Large intestine (tissue), 3 donors: ENCODE results near the gene CNTN4. TPM values are rescaled to one million over a fixed set of nuclear protein-coding genes. Genes with fewer than 3 reads are reported as not detected.

ENCODE experiments used
- DNase-seq, 2 donors: peaks; one replicate each; pipeline versions ENCODE4 v3.0.0 to v3.0.0-alpha.2; 2013
- H3K27ac ChIP-seq: one replicate; pipeline ENCODE4 v1.5.1; 2013; ENCODE audit warnings: low read length
- H3K27me3 ChIP-seq: 2 replicates; pipeline ENCODE4 v1.6.1; 2013; ENCODE audit warnings: low read length; ENCODE audit not compliant: control insufficient read depth, insufficient read depth
- H3K36me3 ChIP-seq: 2 replicates; pipeline ENCODE4 v1.6.1; 2013; ENCODE audit warnings: low read length; ENCODE audit not compliant: control insufficient read depth, insufficient read depth
- H3K4me1 ChIP-seq: one replicate; pipeline ENCODE4 v1.6.1; 2013; ENCODE audit warnings: low read length; ENCODE audit not compliant: control insufficient read depth, insufficient read depth
- H3K4me3 ChIP-seq: one replicate; pipeline ENCODE4 v1.5.1; 2013; ENCODE audit warnings: low read length
- H3K9me3 ChIP-seq: one replicate; pipeline ENCODE4 v1.6.1; 2013; ENCODE audit warnings: mild to moderate bottlenecking, low read depth, low read length, moderate library complexity; ENCODE audit not compliant: control insufficient read depth
- WGBS: methylation state at CpG from one replicate; pipeline ENCODE4 v1.1.5; 2013; ENCODE audit warnings: low lambda C conversion rate; ENCODE audit not compliant: insufficient coverage; 5-methylcytosine and 5-hydroxymethylcytosine counted together
- polyA plus RNA-seq: library from polyadenylated mRNA; unstranded; fragments of 120-200 nt; gene quantifications from one replicate; pipeline ENCODE4 v1.2.1, GENCODE V29; 2013

CNTN4 gene
- polyA plus RNA-seq, 1 donor: 9.3 TPM

- WGBS: no CpG with 5 or more reads among the region's 3 CpGs
- H3K27ac ChIP-seq: no peak overlapping the region
- H3K4me1 ChIP-seq: no peaks in the 10 kb centered on the region
- H3K4me3 ChIP-seq: no peak overlapping the region
- no peaks in the 10 kb centered on the region for H3K27me3 ChIP-seq
- no peaks in the 10 kb centered on the region for H3K36me3 ChIP-seq
- H3K9me3 ChIP-seq: no peaks in the 10 kb centered on the region
- DNase-seq: no peak
Measured at GRCh38 chr3:2597615-2598014, 498.9 kb downstream of the CNTN4 start.

DNA sequence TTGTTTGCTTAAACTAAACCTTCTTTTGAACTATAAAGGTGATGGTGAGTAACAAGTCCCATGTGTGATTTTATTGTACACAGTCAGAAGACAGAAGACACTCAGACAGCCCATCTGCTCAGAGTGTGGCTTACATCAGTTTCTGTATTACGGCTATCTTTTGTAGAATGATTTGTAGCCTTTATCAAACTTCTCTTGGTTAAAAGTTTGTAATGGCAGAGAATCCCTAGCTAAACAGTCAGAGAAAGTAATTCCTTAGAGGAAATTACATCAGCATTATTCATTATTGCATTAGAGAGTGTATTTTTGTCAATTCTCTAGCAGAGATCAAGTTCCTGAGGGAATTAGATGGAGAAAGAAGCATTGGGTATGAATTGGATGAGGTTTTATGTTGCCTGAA lies 500.8 kb downstream of the CNTN4 start:
- Histone ChIP-seq H3K27me3 (no peaks in the 10 kb centered on the region), H3K36me3 (no peaks in the 10 kb centered on the region), H3K27ac (no peak overlapping the region), H3K4me3 (no peak overlapping the region), H3K4me1 (no peaks in the 10 kb centered on the region), H3K9me3 (no peaks in the 10 kb centered on the region)
- DNase-seq: no peak
- WGBS: no CpG with 5 or more reads among the region's 1 CpG

- no peak overlapping the region for H3K4me3 ChIP-seq
- no peaks in the 10 kb centered on the region for H3K36me3 ChIP-seq
- H3K27me3 ChIP-seq: no peaks in the 10 kb centered on the region
- no peak for DNase-seq
- no peaks in the 10 kb centered on the region for H3K9me3 ChIP-seq
- no peak overlapping the region for H3K27ac ChIP-seq
- WGBS: 67% methylated on average over 1 of the region's 5 CpGs
- no peaks in the 10 kb centered on the region for H3K4me1 ChIP-seq
Measured at GRCh38 chr3:2603692-2604289, 505.1 kb downstream of the CNTN4 start.

GRCh38 chr3:2614578-2614977 lies 515.9 kb downstream of the CNTN4 start:
- Histone ChIP-seq H3K9me3 (no peaks in the 10 kb centered on the region), H3K4me3 (no peak overlapping the region), H3K27me3 (no peaks in the 10 kb centered on the region), H3K36me3 (no peaks in the 10 kb centered on the region), H3K27ac (no peak overlapping the region), H3K4me1 (no peaks in the 10 kb centered on the region)
- DNase-seq: no peak
- WGBS: no CpG with 5 or more reads among the region's 3 CpGs

- no peak overlapping the region for H3K27ac ChIP-seq
- no peak overlapping the region for H3K4me3 ChIP-seq
- H3K27me3 ChIP-seq: no peaks in the 10 kb centered on the region
- H3K4me1 ChIP-seq: no peaks in the 10 kb centered on the region
- no peaks in the 10 kb centered on the region for H3K36me3 ChIP-seq
- no peaks in the 10 kb centered on the region for H3K9me3 ChIP-seq
- DNase-seq: no peak
Measured at GRCh38 chr3:2615080-2615479, 516.4 kb downstream of the CNTN4 start.

GRCh38 chr3:2623436-2623835 lies 524.8 kb downstream of the CNTN4 start:
- DNase-seq: no peak
- H3K9me3 ChIP-seq: no peaks in the 10 kb centered on the region
- no peak overlapping the region for H3K27ac ChIP-seq
- no peak overlapping the region for H3K4me3 ChIP-seq
- WGBS: no CpG with 5 or more reads among the region's 1 CpG
- no peaks in the 10 kb centered on the region for H3K4me1 ChIP-seq
- no peaks in the 10 kb centered on the region for H3K27me3 ChIP-seq
- H3K36me3 ChIP-seq: no peaks in the 10 kb centered on the region

GRCh38 chr3:2628117-2628516 lies 529.5 kb downstream of the CNTN4 start:
- Histone ChIP-seq H3K27me3 (no peaks in the 10 kb centered on the region), H3K4me3 (no peak overlapping the region), H3K4me1 (no peaks in the 10 kb centered on the region), H3K36me3 (no peaks in the 10 kb centered on the region), H3K9me3 (no peaks in the 10 kb centered on the region), H3K27ac (no peak overlapping the region)
- DNase-seq: no peak
- 92% methylated on average over 2 of the region's 6 CpGs for WGBS

- no peaks in the 10 kb centered on the region for H3K9me3 ChIP-seq
- H3K4me1 ChIP-seq: no peaks in the 10 kb centered on the region
- no peaks in the 10 kb centered on the region for H3K27me3 ChIP-seq
- no peak overlapping the region for H3K27ac ChIP-seq
- H3K4me3 ChIP-seq: no peak overlapping the region
- no peaks in the 10 kb centered on the region for H3K36me3 ChIP-seq
- DNase-seq: no peak
- 80% methylated on average over 2 of the region's 2 CpGs for WGBS
Measured at GRCh38 chr3:2635511-2635910, 536.8 kb downstream of the CNTN4 start.

DNA sequence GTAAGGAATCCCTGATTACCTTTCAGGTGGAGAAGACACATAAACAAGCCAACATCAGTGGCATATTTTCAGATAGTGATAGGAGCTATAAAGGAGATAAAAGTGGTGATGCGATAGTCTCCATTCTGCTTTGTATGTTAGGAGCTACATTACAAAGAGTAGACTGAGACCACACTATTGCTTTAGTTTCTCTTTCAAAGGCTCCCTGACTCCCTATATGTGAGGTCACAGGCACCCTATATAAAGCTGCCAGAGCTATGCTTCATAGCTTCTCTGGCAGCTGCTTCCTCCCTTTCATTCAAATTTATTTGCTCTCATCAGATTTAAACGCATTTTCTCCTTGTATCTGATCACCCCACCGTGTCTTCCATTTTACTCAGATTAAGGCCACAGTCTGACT lies 544.9 kb downstream of the CNTN4 start:
- no peaks in the 10 kb centered on the region for H3K27me3 ChIP-seq
- H3K36me3 ChIP-seq: no peaks in the 10 kb centered on the region
- H3K4me3 ChIP-seq: no peak overlapping the region
- H3K9me3 ChIP-seq: no peaks in the 10 kb centered on the region
- no peaks in the 10 kb centered on the region for H3K4me1 ChIP-seq
- no peak overlapping the region for H3K27ac ChIP-seq
- no peak for DNase-seq
- WGBS: 100% methylated on average over 1 of the region's 3 CpGs

- H3K36me3 ChIP-seq: no peaks in the 10 kb centered on the region
- H3K27me3 ChIP-seq: no peaks in the 10 kb centered on the region
- 72% methylated on average over 2 of the region's 2 CpGs for WGBS
- no peaks in the 10 kb centered on the region for H3K4me1 ChIP-seq
- H3K9me3 ChIP-seq: no peaks in the 10 kb centered on the region
- no peak overlapping the region for H3K27ac ChIP-seq
- H3K4me3 ChIP-seq: no peak overlapping the region
- DNase-seq: no peak
Measured at GRCh38 chr3:2645001-2645400, 546.3 kb downstream of the CNTN4 start.

GRCh38 chr3:2650746-2651145 lies 552.1 kb downstream of the CNTN4 start:
- H3K36me3 ChIP-seq: no peaks in the 10 kb centered on the region
- WGBS: 100% methylated on average over 1 of the region's 3 CpGs
- no peak overlapping the region for H3K27ac ChIP-seq
- H3K4me3 ChIP-seq: no peak overlapping the region
- H3K27me3 ChIP-seq: no peaks in the 10 kb centered on the region
- no peaks in the 10 kb centered on the region for H3K9me3 ChIP-seq
- no peak for DNase-seq
- no peaks in the 10 kb centered on the region for H3K4me1 ChIP-seq
